ENCODE data around the gene TBC1D25.

GRCh38 chrX:48592971-48593370 lies 53.5 kb downstream of the TBC1D25 start:
- TF ChIP-seq CTCF (IDR thresholded peaks at IDR 0.05) (no peak), POLR2AphosphoS5 (IDR thresholded peaks at IDR 0.05) (no peak), POLR2A (IDR thresholded peaks at IDR 0.05) (no peak)

Measured in breast epithelium (tissue), 3 donors.